HG02885 (cell line): Measurements from ENCODE around the gene SPTBN1.

ENCODE experiments used
- ATAC-seq: cut with Tn5 transposase; IDR thresholded peaks from one replicate; pipeline ENCODE4 v1.9.1; 2021; ENCODE audit warnings: mild to moderate bottlenecking; ENCODE audit not compliant: unreplicated experiment, poor library complexity

Gene SPTBN1

GRCh38 chr2:54582987-54583386 lies 126.9 kb downstream of the SPTBN1 start:
- no peak for ATAC-seq

DNA sequence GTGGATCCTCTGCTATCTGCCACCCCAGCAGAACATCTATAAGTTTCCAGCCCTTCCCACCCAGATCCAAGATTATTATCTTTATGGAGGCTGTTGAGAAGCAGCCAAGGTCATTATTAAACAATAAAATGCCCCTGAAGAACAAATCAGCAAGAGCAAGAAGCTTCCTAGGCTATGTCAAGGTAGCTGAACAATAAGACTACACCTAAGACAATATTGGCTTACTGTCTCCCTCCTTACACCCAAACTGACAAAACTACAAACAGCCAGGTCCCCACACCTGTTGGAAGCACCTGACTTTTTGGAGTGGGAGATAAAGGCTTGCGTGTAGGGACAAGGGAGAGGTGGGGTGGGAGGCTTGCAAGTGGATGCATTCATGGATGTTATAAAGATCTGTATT lies 128.5 kb downstream of the SPTBN1 start:
- ATAC-seq = no peak

DNA sequence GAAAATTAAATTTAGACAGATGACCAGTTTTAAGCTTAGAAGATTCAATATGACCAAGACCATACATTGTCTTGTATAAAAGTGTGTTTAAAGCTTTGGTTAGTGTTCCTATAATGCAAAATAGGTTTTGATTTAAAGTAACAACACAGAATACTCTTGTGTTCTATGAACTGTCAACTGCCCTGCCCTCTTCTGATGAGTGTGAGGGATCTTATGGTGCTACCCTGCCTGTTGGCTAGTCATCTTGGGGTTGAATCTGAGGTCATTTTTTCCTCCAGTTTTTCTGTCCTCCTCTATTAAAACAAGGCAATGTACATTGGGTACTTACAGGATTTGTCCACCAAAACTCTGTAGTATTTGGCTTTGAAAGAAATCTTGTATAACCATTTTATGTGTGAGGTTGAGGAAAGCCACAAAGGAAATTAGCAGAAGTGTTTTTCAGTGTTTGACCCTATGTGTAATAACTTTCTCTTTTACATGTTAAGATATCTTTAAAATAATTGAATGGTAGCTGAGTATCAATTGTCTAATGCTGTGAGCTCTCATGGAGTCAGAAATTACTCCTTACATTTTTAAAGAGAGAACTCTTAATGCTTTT lies 129.1 kb downstream of the SPTBN1 start:
- ATAC-seq = no peak

GRCh38 chr2:54586062-54586461 lies 129.9 kb downstream of the SPTBN1 start:
- no peak for ATAC-seq

- no peak for ATAC-seq
Observed at GRCh38 chr2:54586494-54586893, 130.4 kb downstream of the SPTBN1 start.

GRCh38 chr2:54587171-54588016 lies 131.3 kb downstream of the SPTBN1 start:
- ATAC-seq = no peak

- peak; percentile 38 for ATAC-seq
Observed at GRCh38 chr2:54588244-54588899, 132.2 kb downstream of the SPTBN1 start.

DNA sequence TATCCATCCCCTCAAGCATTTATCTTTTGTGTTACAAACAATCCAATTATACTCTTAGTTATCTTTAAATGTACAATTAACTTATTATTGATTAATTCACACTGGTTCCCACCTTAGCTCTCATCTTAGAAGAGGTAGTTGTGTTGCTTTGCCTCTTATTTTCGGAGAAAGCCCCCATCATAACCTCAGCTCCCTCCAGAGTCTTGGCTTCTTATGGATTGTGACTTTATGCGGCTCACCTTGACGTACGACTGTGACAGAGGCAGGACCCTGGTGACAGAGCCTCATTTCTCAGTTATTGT lies 132.9 kb downstream of the SPTBN1 start:
- ATAC-seq = no peak

- peak; percentile 51 for ATAC-seq
Observed at GRCh38 chr2:54589340-54590215, 133.5 kb downstream of the SPTBN1 start.

- ATAC-seq = no peak
Observed at GRCh38 chr2:54590216-54591120, 134.3 kb downstream of the SPTBN1 start.

DNA sequence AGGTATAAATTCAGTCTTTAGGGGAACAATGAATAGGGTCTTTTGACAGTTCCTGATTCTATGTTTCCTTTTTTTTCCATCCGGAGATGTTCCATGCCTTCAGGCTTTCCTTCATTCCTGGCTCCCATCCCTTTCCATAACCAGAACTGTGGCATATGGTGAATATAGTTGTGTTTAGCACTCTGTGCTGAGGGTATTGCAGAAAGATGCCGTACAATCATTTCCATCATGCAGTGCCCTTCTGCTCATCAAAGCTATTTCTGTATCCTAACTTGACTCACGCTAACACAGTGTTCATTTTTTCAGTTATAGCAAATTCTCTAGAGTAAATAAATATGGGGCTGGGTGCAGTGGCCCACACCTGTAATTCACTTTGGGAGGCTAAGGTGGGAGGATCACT lies 135.4 kb downstream of the SPTBN1 start:
- ATAC-seq = no peak

DNA sequence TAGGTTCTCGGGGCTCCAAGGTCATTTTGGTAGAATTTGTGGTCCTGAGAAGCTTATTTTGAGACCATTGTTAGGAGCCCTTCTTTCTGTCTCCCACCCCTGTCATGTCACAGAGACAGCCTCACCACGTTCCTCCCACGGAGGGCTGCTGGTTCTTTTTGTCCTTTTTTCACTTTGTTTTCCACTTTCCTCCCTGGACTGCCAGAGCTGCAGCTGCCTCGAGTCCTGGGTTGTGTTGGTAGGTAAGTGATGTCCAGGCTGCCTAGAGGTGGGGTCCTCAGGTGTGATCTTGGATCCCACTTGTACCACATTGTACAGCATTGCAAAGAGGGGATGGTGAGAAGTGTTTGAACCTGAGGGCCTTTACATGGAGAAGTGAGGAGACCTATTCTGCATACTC lies 137.1 kb downstream of the SPTBN1 start:
- no peak for ATAC-seq

GRCh38 chr2:54594048-54594447 lies 137.9 kb downstream of the SPTBN1 start:
- no peak for ATAC-seq

- no peak for ATAC-seq
Observed at GRCh38 chr2:54595161-54595803, 139.2 kb downstream of the SPTBN1 start.

- ATAC-seq = no peak
Observed at GRCh38 chr2:54595999-54596902, 140.1 kb downstream of the SPTBN1 start.

DNA sequence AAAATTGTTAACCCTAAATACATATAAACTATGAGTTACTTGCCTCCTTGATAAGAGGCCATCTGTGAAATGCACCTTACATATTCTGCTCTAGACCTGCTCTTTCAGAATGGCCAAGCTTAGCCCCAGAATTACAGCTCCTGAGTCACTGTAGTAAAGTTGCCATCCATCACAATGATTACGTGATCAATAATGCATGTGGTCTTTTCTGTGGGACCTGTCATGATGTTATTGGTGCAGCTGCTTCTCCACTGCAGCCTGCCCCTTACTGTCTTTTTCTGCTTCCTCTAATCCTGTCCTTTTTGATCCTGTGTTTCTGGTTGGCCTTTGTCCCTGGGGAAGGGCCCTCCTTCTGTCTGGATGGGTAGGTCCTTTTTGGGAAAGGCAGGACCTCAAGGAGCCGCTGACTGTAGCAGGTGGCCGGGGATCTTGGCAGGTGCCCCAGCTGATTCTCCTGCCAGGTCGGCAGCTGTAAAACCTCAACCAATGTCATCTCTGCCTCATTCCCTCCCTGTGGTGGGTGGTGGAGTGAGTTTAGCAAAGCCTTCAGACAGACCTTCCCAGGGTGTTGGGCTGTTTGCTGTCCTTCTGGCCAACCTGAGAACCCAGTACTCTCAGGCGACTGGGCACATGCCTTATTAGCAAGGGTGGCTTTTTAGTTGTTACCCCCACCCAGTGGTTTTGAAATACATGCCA lies 141.2 kb downstream of the SPTBN1 start:
- ATAC-seq = no peak
